Measurements from ENCODE around the gene CGNL1.
A peak's percentile ranks its signal among the peaks of the same experiment; 100 is the strongest.

CGNL1 gene

GRCh38 chr15:57532731-57533447, 156.6 kb downstream of the CGNL1 start:
- DNase-seq = no peak

GRCh38 chr15:57533448-57533799, 157.1 kb downstream of the CGNL1 start:
- DNase-seq = no peak

GRCh38 chr15:57534281-57534680, 158.0 kb downstream of the CGNL1 start:
- DNase-seq = no peak

- DNase-seq = no peak
Observed at GRCh38 chr15:57537072-57537471, 160.8 kb downstream of the CGNL1 start.

GRCh38 chr15:57537488-57538264, 161.4 kb downstream of the CGNL1 start:
- no peak for DNase-seq

- DNase-seq = no peak
Observed at GRCh38 chr15:57538265-57538529, 161.9 kb downstream of the CGNL1 start.

GRCh38 chr15:57538821-57539220, 162.5 kb downstream of the CGNL1 start:
- no peak for DNase-seq

- DNase-seq = no peak
Observed at GRCh38 chr15:57540211-57540610, 163.9 kb downstream of the CGNL1 start.

GRCh38 chr15:57540736-57541135, 164.4 kb downstream of the CGNL1 start:
- no peak for DNase-seq

GRCh38 chr15:57541271-57541670, 165.0 kb downstream of the CGNL1 start:
- no peak for DNase-seq

- peak in 1 of 2 donors; percentile 8 for DNase-seq
Observed at GRCh38 chr15:57541805-57542504, 165.7 kb downstream of the CGNL1 start.

GRCh38 chr15:57542505-57542817, 166.2 kb downstream of the CGNL1 start:
- DNase-seq = no peak

GRCh38 chr15:57544848-57545480, 168.7 kb downstream of the CGNL1 start:
- DNase-seq = no peak

- no peak for DNase-seq
Observed at GRCh38 chr15:57545995-57546394, 169.7 kb downstream of the CGNL1 start.

- DNase-seq = no peak
Observed at GRCh38 chr15:57547243-57547755, 171.0 kb downstream of the CGNL1 start.

- no peak for DNase-seq
Observed at GRCh38 chr15:57548351-57548750, 172.0 kb downstream of the CGNL1 start.

GRCh38 chr15:57548835-57549234, 172.5 kb downstream of the CGNL1 start:
- no peak for DNase-seq

- DNase-seq = no peak
Observed at GRCh38 chr15:57549935-57550334, 173.6 kb downstream of the CGNL1 start.

GRCh38 chr15:57550640-57551039, 174.3 kb downstream of the CGNL1 start:
- no peak for DNase-seq

GRCh38 chr15:57551715-57552677, 175.7 kb downstream of the CGNL1 start:
- DNase-seq = no peak

- no peak for DNase-seq
Observed at GRCh38 chr15:57552678-57553334, 176.5 kb downstream of the CGNL1 start.

GRCh38 chr15:57553526-57553925, 177.2 kb downstream of the CGNL1 start:
- DNase-seq = no peak

Data from activated CD4-positive, alpha-beta T cell treated with anti-CD3 and anti-CD28 coated beads for 4 hours (primary cell).